H1 (cell line): Measurements from ENCODE around the gene PLCL1. TPM values are rescaled to one million over a fixed set of nuclear protein-coding genes. Genes with fewer than 3 reads are reported as not detected.

ENCODE experiments used
- CTCF ChIA-PET: fragments of 300-600 bp; sonication (Branson Sonifier 250); formaldehyde crosslinking; loops from one replicate; lab custom pipeline; 2021; ENCODE audit not compliant: partially characterized antibody; lab: Charles Lee
- POLR2A ChIA-PET: fragments of 300-600 bp; sonication (Branson Sonifier 250); formaldehyde crosslinking; loops from one replicate; lab custom pipeline; 2021; ENCODE audit warnings: inconsistent platforms; ENCODE audit not compliant: partially characterized antibody; lab: Charles Lee
- DNase-seq, 2 experiments: peaks; one replicate each; pipeline versions ENCODE4 v3.0.0 to v3.0.0-alpha.2; 2010 to 2022; ENCODE audit warnings: low spot score in 2 of 2, low read depth in 1 of 2, mixed read lengths in 1 of 2
- FAIRE-seq: peaks from 2 replicates; lab custom pipeline; 2011; peaks lifted over from hg19 to GRCh38; lab: Jason Lieb, UNC
- H2AFZ ChIP-seq: 2 replicates; pipeline ENCODE4 v1.8.1; 2012; ENCODE audit warnings: low read length, inconsistent platforms
- H2AK5ac ChIP-seq: 2 replicates; pipeline ENCODE4 v1.6.1; 2013; ENCODE audit warnings: low read depth, low read length
- H2BK120ac ChIP-seq: replicated peaks from 2 replicates; pipeline ENCODE3; 2013; ENCODE audit warnings: low read depth, low read length, inconsistent platforms
- H2BK12ac ChIP-seq: 2 replicates; pipeline ENCODE4 v1.6.1; 2013; ENCODE audit warnings: low read depth, low read length
- H2BK15ac ChIP-seq: 2 replicates; pipeline ENCODE4 v1.6.1; 2013; ENCODE audit warnings: low read length
- H2BK20ac ChIP-seq: 2 replicates; pipeline ENCODE4 v1.6.1; 2013; ENCODE audit warnings: low read length
- H2BK5ac ChIP-seq: 2 replicates; pipeline ENCODE4 v1.6.1; 2013; ENCODE audit warnings: low read depth, low read length
- H3K14ac ChIP-seq: 2 replicates; pipeline ENCODE4 v1.6.1; 2013; ENCODE audit warnings: inconsistent platforms; ENCODE audit not compliant: insufficient read length
- H3K18ac ChIP-seq: 2 replicates; pipeline ENCODE4 v1.6.1; 2013; ENCODE audit warnings: low read length; ENCODE audit errors: extremely low read depth
- H3K23ac ChIP-seq: 2 replicates; pipeline ENCODE4 v1.6.1; 2013; ENCODE audit warnings: inconsistent platforms; ENCODE audit not compliant: insufficient read length
- H3K23me2 ChIP-seq: 2 replicates; pipeline ENCODE4 v1.6.1; 2013; ENCODE audit warnings: low read depth, low read length
- H3K27ac ChIP-seq: 2 replicates; pipeline ENCODE4 v1.6.1; 2011; ENCODE audit warnings: low read depth, low read length, inconsistent platforms
- H3K27me3 ChIP-seq, 4 experiments: replicated peaks in 1 of 4; 1 replicate in 1 of 4; 2 replicates in 3 of 4; pipeline versions ENCODE4 v1.6.1 to v1.8.1; 2011 to 2013; ENCODE audit warnings: low read length in 3 of 4, mild to moderate bottlenecking in 3 of 4, inconsistent platforms in 2 of 4, mixed read lengths in 2 of 4, moderate library complexity in 1 of 4; ENCODE audit not compliant: control insufficient read depth in 3 of 4, insufficient read depth in 3 of 4; ENCODE audit errors: extremely low read depth in 1 of 4
- H3K36me3 ChIP-seq, 4 experiments: 2 replicates each; pipeline versions ENCODE4 v1.6.1 to v1.8.1; 2011 to 2013; ENCODE audit warnings: mild to moderate bottlenecking in 4 of 4, low read length in 3 of 4, moderate library complexity in 2 of 4, control low read depth in 1 of 4, inconsistent platforms in 1 of 4; ENCODE audit not compliant: insufficient read depth in 4 of 4, control insufficient read depth in 2 of 4
- H3K4ac ChIP-seq: replicated peaks from 2 replicates; pipeline ENCODE3; 2013; ENCODE audit warnings: low read length, low read depth, mixed read lengths, inconsistent platforms; ENCODE audit not compliant: insufficient read length
- H3K4me1 ChIP-seq, 4 experiments: replicated peaks in 1 of 4; 1 replicate in 1 of 4; 2 replicates in 3 of 4; pipeline versions ENCODE4 v1.6.1 to v1.8.1; 2011 to 2013; ENCODE audit warnings: low read length in 3 of 4, inconsistent platforms in 2 of 4, mixed read lengths in 1 of 4; ENCODE audit not compliant: insufficient read depth in 4 of 4, control insufficient read depth in 3 of 4
- H3K4me2 ChIP-seq, 2 experiments: 2 replicates each; pipeline versions ENCODE4 v1.6.1 to v1.8.1; 2011 to 2013; ENCODE audit warnings: low read depth in 2 of 2, low read length in 2 of 2, control low read depth in 1 of 2, inconsistent platforms in 1 of 2, mild to moderate bottlenecking in 1 of 2; ENCODE audit not compliant: insufficient read depth in 1 of 2
- H3K4me3 ChIP-seq, 4 experiments: fragments of 200-600, 300-600 bp in 1 of 4; sonication (generic), shearing (Covaris generic), sonication (Bioruptor Twin) in 1 of 4; 2 replicates each; pipeline versions ENCODE4 v1.5.1 to v1.8.1; 2011 to 2016; ENCODE audit warnings: low read length in 4 of 4, low read depth in 3 of 4, control low read depth in 2 of 4, inconsistent platforms in 2 of 4, mild to moderate bottlenecking in 2 of 4, mixed read lengths in 1 of 4, moderate library complexity in 1 of 4; ENCODE audit not compliant: insufficient read depth in 2 of 4; ENCODE audit errors: extremely low read depth in 1 of 4
- H3K56ac ChIP-seq: replicated peaks from 2 replicates; pipeline ENCODE3; 2013; ENCODE audit warnings: low read depth, mild to moderate bottlenecking, mixed read lengths, low read length, inconsistent platforms; ENCODE audit not compliant: insufficient read length
- H3K79me1 ChIP-seq: 2 replicates; pipeline ENCODE4 v1.6.1; 2013; ENCODE audit warnings: low read depth, low read length, control low read depth
- H3K79me2 ChIP-seq, 2 experiments: 2 replicates each; pipeline versions ENCODE4 v1.6.1 to v1.8.1; 2012 to 2013; ENCODE audit warnings: low read length in 2 of 2, mild to moderate bottlenecking in 2 of 2, inconsistent platforms in 1 of 2; ENCODE audit not compliant: insufficient read depth in 2 of 2, control insufficient read depth in 1 of 2
- H3K9ac ChIP-seq, 4 experiments: replicated peaks in 1 of 4; 1 replicate in 1 of 4; 2 replicates in 3 of 4; pipeline versions ENCODE4 v1.6.1 to v1.8.1; 2011 to 2013; ENCODE audit warnings: low read depth in 3 of 4, low read length in 3 of 4, control low read depth in 2 of 4, mild to moderate bottlenecking in 2 of 4, moderate library complexity in 2 of 4, inconsistent platforms in 1 of 4; ENCODE audit errors: extremely low read depth in 1 of 4
- H3K9me3 ChIP-seq, 2 experiments: 2 replicates each; pipeline versions ENCODE4 v1.6.1 to v1.8.1; 2012 to 2013; ENCODE audit warnings: mild to moderate bottlenecking in 2 of 2, moderate library complexity in 2 of 2, control low read depth in 1 of 2, inconsistent platforms in 1 of 2, low read depth in 1 of 2, low read length in 1 of 2, mixed read lengths in 1 of 2; ENCODE audit not compliant: insufficient read depth in 2 of 2
- H4K20me1 ChIP-seq, 2 experiments: replicated peaks in 1 of 2; 2 replicates each; pipeline versions ENCODE3 to v1.8.1; 2011 to 2013; ENCODE audit warnings: inconsistent platforms in 2 of 2, low read length in 2 of 2, mild to moderate bottlenecking in 1 of 2; ENCODE audit not compliant: insufficient read depth in 2 of 2, control insufficient read depth in 1 of 2
- H4K5ac ChIP-seq: 2 replicates; pipeline ENCODE4 v1.6.1; 2013; ENCODE audit warnings: low read length, low read depth, mixed read lengths, inconsistent platforms; ENCODE audit not compliant: insufficient read length
- H4K8ac ChIP-seq: 2 replicates; pipeline ENCODE4 v1.8.0; 2013; ENCODE audit warnings: mild to moderate bottlenecking, moderate library complexity, low read length, inconsistent platforms; ENCODE audit not compliant: insufficient read depth; ENCODE audit errors: extremely low read depth
- H4K91ac ChIP-seq: replicated peaks from 2 replicates; pipeline ENCODE3; 2013; ENCODE audit warnings: low read length, mixed read lengths, inconsistent platforms; ENCODE audit not compliant: insufficient read length
- CBX5 ChIP-seq: fragments of 300-800, 300-1000 bp; sonication (generic); IDR thresholded peaks from 2 replicates; pipeline ENCODE4 v1.7.1; 2016; ENCODE audit warnings: antibody characterized with exemption, low read length, low read depth
- CBX8 ChIP-seq: fragments of 300-800, 300-1000 bp; sonication (generic); IDR thresholded peaks from 2 replicates; pipeline ENCODE4 v1.7.1; 2016; ENCODE audit warnings: low read depth, low read length, borderline replicate concordance
- HDAC2 ChIP-seq, 2 experiments: fragments of 300-600 bp in 1 of 2; sonication (generic) in 1 of 2; IDR thresholded peaks; 2 replicates each; pipeline ENCODE4 v1.6.1; 2011 to 2012; ENCODE audit warnings: low read depth in 2 of 2, low read length in 2 of 2, mild to moderate bottlenecking in 2 of 2, moderate library complexity in 2 of 2, borderline replicate concordance in 1 of 2, inconsistent platforms in 1 of 2
- KDM1A ChIP-seq: fragments of 200-600, 300-600 bp; sonication (generic); IDR thresholded peaks from 2 replicates; pipeline ENCODE4 v1.7.1; 2016; ENCODE audit warnings: mild to moderate bottlenecking, low read length, borderline replicate concordance
- POLR2A ChIP-seq, 2 experiments: IDR thresholded peaks; 1 replicate in 1 of 2; 2 replicates in 1 of 2; pipeline ENCODE4 v1.6.1; 2011; ENCODE audit warnings: low read depth in 2 of 2, low read length in 2 of 2, mild to moderate bottlenecking in 2 of 2; ENCODE audit errors: control extremely low read depth in 1 of 2
- POLR2AphosphoS5 ChIP-seq: IDR thresholded peaks from 2 replicates; pipeline ENCODE4 v1.6.1; 2011; ENCODE audit warnings: low read depth, low read length
- SIN3A ChIP-seq, 2 experiments: IDR thresholded peaks in 1 of 2; conservative IDR thresholded peaks in 1 of 2; 2 replicates each; pipeline ENCODE4 v1.6.1; 2011 to 2012; ENCODE audit warnings: low read length in 2 of 2, improper control_type of control experiment in 1 of 2, low read depth in 1 of 2, mild to moderate bottlenecking in 1 of 2
- TAF7 ChIP-seq: optimal IDR thresholded peaks from 2 replicates; pipeline ENCODE3; 2011; ENCODE audit warnings: low read depth, mild to moderate bottlenecking, inconsistent platforms, low read length, moderate library complexity, borderline replicate concordance
- WGBS, 2 experiments: shearing (Covaris generic) in 1 of 2; methylation state at CpG; one replicate each; pipeline versions ENCODE4 v1.1.6 to v1.1.7; 2013 to 2015; ENCODE audit warnings: low lambda C conversion rate in 2 of 2, mixed read lengths in 2 of 2, inconsistent platforms in 1 of 2, low coverage in 1 of 2, missing lambda C conversion rate in 1 of 2; ENCODE audit not compliant: insufficient replicate concordance in 2 of 2, insufficient coverage in 1 of 2, insufficient read length in 1 of 2; ENCODE audit errors: extremely low coverage in 1 of 2, missing lambda C conversion rate in 1 of 2; 5-methylcytosine and 5-hydroxymethylcytosine counted together
- polyA plus RNA-seq, 7 experiments: library from polyadenylated mRNA; depleted of rRNA in 3 of 7; stranded (reverse) in 5 of 7; unstranded in 2 of 7; fragments of >200 nt in 5 of 7; fragments of 200-250 nt in 2 of 7; gene quantifications; 1 replicate in 5 of 7; 2 replicates in 1 of 7; 4 replicates in 1 of 7; pipeline versions ENCODE4 v1.2.1 to v1.2.3, GENCODE V29; 2011 to 2013; ENCODE audit warnings: missing spikeins in 2 of 7, mixed read lengths in 2 of 7
- total RNA-seq: library from RNA; stranded (reverse); fragmentation: NEBNext Ultra II Directional; extraction: Animal tissue kit (Norgen Biotek cat#: 25700); gene quantifications from 2 replicates; pipeline ENCODE4 v1.2.1, GENCODE V29; 2021

PLCL1 gene
- total and polyA plus RNA-seq, 2 of the 8 experiments (the other 6 are each of a cell fraction or from before 2014, with no cell fraction given): not detected

- Histone ChIP-seq H3K4me1 (no peaks in the 10 kb centered on the region), H4K8ac (no peak overlapping the region), H2AK5ac (no peak overlapping the region), H3K4me3 (no peak overlapping the region), H2BK120ac (no peak overlapping the region), H3K4ac (no peak overlapping the region), H2AFZ (no peak overlapping the region), H4K91ac (no peak overlapping the region), H4K20me1 (no peaks in the 10 kb centered on the region), H3K18ac (no peak overlapping the region), H3K27ac (no peak overlapping the region), H2BK15ac (no peak overlapping the region), H2BK12ac (no peak overlapping the region), H3K27me3 (no peaks in the 10 kb centered on the region), H3K79me2 (no peaks in the 10 kb centered on the region), H3K23ac (no peak overlapping the region), H3K56ac (no peak overlapping the region), H3K14ac (no peak overlapping the region), H3K36me3 (no peaks in the 10 kb centered on the region), H3K9ac (no peak overlapping the region), H3K9me3 (no peaks in the 10 kb centered on the region), H3K4me2 (no peak overlapping the region), H2BK20ac (no peak overlapping the region), H4K5ac (no peak overlapping the region), H2BK5ac (no peak overlapping the region), H3K79me1 (no peaks in the 10 kb centered on the region), H3K23me2 (no peaks in the 10 kb centered on the region)
- CTCF ChIA-PET: no interaction called here
- TF ChIP-seq POLR2A (IDR thresholded peaks at IDR 0.05; ENCODE audit: control extremely low read depth in 1 of 2, low read depth in 2 of 2, low read length in 2 of 2): no peak
- no peak for TF ChIP-seq CBX8
- no peak for TF ChIP-seq HDAC2 (IDR thresholded peaks at IDR 0.05; ENCODE audit: borderline replicate concordance in 1 of 2, low read depth in 2 of 2, low read length in 2 of 2)
- TF ChIP-seq TAF7: no peak
- TF ChIP-seq CBX5: no peak
- TF ChIP-seq POLR2AphosphoS5: no peak
- no peak for TF ChIP-seq SIN3A (conservative IDR thresholded peaks at IDR 0.05 in 1 of 2, IDR thresholded peaks at IDR 0.05 in 1 of 2; ENCODE audit: low read depth in 1 of 2, low read length in 2 of 2)
- no peak for TF ChIP-seq KDM1A
- POLR2A ChIA-PET: no interaction called here
- no peak for FAIRE-seq
- 47% methylated on average over 2 of the region's 2 CpGs; no CpG with 5 or more reads in 1 of the 2 experiments for WGBS, 2 experiments
- no peak for DNase-seq
These were observed 90.4 kb downstream of the PLCL1 start for GRCh38 chr2:197894751-197895274.
